GM12875 (cell line): ENCODE measurements around the gene KRT1.

Experiments
- H3K4me3 ChIP-seq: one replicate; pipeline ENCODE4 v1.5.1; 2011; ENCODE audit warnings: low read depth, low read length, control low read depth
- TF ChIP-seq, protein P1 (sequence below): IDR thresholded peaks from 2 replicates; pipeline ENCODE4 v1.5.1; 2011; ENCODE audit warnings: low read depth, mild to moderate bottlenecking, control low read depth, inconsistent platforms, low read length, moderate library complexity, borderline replicate concordance; ENCODE audit not compliant: insufficient read depth

KRT1 gene

GRCh38 chr12:52688481-52688880 is 8.3 kb upstream of the KRT1 start:
- TF ChIP-seq, protein P1, sequence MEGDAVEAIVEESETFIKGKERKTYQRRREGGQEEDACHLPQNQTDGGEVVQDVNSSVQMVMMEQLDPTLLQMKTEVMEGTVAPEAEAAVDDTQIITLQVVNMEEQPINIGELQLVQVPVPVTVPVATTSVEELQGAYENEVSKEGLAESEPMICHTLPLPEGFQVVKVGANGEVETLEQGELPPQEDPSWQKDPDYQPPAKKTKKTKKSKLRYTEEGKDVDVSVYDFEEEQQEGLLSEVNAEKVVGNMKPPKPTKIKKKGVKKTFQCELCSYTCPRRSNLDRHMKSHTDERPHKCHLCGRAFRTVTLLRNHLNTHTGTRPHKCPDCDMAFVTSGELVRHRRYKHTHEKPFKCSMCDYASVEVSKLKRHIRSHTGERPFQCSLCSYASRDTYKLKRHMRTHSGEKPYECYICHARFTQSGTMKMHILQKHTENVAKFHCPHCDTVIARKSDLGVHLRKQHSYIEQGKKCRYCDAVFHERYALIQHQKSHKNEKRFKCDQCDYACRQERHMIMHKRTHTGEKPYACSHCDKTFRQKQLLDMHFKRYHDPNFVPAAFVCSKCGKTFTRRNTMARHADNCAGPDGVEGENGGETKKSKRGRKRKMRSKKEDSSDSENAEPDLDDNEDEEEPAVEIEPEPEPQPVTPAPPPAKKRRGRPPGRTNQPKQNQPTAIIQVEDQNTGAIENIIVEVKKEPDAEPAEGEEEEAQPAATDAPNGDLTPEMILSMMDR, result no peak

GRCh38 chr12:52687497-52688385 is 7.5 kb upstream of the KRT1 start:
- TF ChIP-seq, protein P1, result no peak
- H3K4me3 ChIP-seq, result no peak overlapping the region

More at GRCh38 chr12:52688481-52688880, 8.3 kb upstream of the KRT1 start:
- no peak overlapping the region for H3K4me3 ChIP-seq

- no peak overlapping the region for H3K4me3 ChIP-seq
- TF ChIP-seq, protein P1, result no peak
Measured at GRCh38 chr12:52686756-52687487, 6.7 kb upstream of the KRT1 start.

DNA sequence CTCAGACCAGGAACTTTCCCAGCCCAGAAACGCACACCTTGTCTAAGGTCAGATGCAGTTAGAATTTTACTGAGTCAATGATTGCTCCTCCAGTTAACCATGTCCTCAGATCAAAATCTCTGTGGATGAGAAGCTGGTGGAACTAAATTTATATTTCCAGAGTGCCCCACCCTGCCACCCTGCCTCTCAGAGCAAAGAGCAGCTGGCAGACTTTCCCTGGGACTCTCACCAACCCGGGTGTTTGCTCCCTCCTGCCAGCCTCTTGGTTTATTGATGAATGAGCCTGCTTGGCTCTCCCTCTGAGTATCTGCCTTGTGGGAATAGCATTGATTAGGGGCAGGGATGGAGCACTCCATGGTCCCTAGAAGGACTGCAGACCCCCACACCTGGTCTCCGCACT is 5.9 kb upstream of the KRT1 start:
- TF ChIP-seq, protein P1, result no peak
- no peak overlapping the region for H3K4me3 ChIP-seq

GRCh38 chr12:52685406-52685890 is 5.2 kb upstream of the KRT1 start:
- TF ChIP-seq, protein P1, result no peak
- H3K4me3 ChIP-seq, result no peak overlapping the region

GRCh38 chr12:52684431-52684830 is 4.2 kb upstream of the KRT1 start:
- no peak overlapping the region for H3K4me3 ChIP-seq
- TF ChIP-seq, protein P1, result no peak
